Subcutaneous abdominal adipose tissue (tissue), 5 donors: ENCODE measurements around the gene ANKS1A.

Experiments
- H3K27ac ChIP-seq: one replicate; pipeline ENCODE4 v1.7.0; 2013; ENCODE audit warnings: low read depth, mild to moderate bottlenecking, inconsistent platforms, low read length, moderate library complexity
- H3K27me3 ChIP-seq, 5 donors: one replicate each; pipeline ENCODE4 v1.7.0; 2013; ENCODE audit warnings: low read length in 5 of 5, inconsistent platforms in 1 of 5; ENCODE audit not compliant: control insufficient read depth in 5 of 5, insufficient read depth in 4 of 5
- H3K36me3 ChIP-seq, 5 donors: one replicate each; pipeline ENCODE4 v1.7.0; 2013; ENCODE audit warnings: low read length in 5 of 5; ENCODE audit not compliant: control insufficient read depth in 5 of 5, insufficient read depth in 5 of 5
- H3K4me1 ChIP-seq, 5 donors: one replicate each; pipeline ENCODE4 v1.7.0; 2013; ENCODE audit warnings: low read length in 5 of 5, mild to moderate bottlenecking in 3 of 5, moderate library complexity in 1 of 5; ENCODE audit not compliant: control insufficient read depth in 5 of 5, insufficient read depth in 5 of 5
- H3K4me3 ChIP-seq, 5 donors: one replicate each; pipeline ENCODE4 v1.7.0; 2013; ENCODE audit warnings: low read length in 5 of 5, low read depth in 1 of 5
- H3K9ac ChIP-seq, 5 donors: one replicate each; pipeline ENCODE4 v1.7.0; 2013; ENCODE audit warnings: low read length in 5 of 5, mild to moderate bottlenecking in 4 of 5, moderate library complexity in 3 of 5
- H3K9me3 ChIP-seq, 5 donors: one replicate each; pipeline ENCODE4 v1.7.0; 2013; ENCODE audit warnings: low read length in 5 of 5; ENCODE audit not compliant: control insufficient read depth in 5 of 5
- donor health status: healthy.
- donor health status: healthy.
- donor health status: healthy.
- donor health status: healthy.
- donor health status: healthy.

The ANKS1A gene

DNA sequence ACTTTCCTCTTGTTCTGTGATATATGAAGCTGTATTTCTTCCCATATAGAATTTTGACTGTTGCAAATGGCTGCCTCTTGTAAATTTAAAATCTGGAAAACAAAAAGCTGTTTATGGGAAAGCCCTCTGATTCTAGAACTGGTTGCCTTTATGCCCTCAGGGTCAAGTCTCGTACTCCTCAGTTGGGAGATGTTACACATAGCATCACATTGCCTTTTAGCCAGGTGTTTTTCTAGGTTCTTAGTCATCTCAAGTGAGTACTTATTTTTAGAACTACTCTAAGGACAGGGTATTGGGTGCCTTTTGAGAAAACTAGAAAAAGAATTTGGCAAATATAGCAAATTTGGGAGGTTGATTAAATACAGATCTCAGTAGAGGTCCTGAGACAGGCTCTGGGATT lies 58.5 kb downstream of the ANKS1A start:
- no peaks in the 10 kb centered on the region for H3K9me3 ChIP-seq
- no peak overlapping the region for H3K4me3 ChIP-seq
- H3K9ac ChIP-seq: no peak overlapping the region
- no peaks in the 10 kb centered on the region for H3K27me3 ChIP-seq
- no peaks in the 10 kb centered on the region for H3K36me3 ChIP-seq
- no peaks in the 10 kb centered on the region for H3K4me1 ChIP-seq
- no peak overlapping the region for H3K27ac ChIP-seq

GRCh38 chr6:34949636-34950035 lies 60.6 kb downstream of the ANKS1A start:
- no peak overlapping the region for H3K9ac ChIP-seq
- peaks cover 0 to 15% (median 9%) of the 10 kb centered on the region in 5 donors for H3K4me1 ChIP-seq
- H3K4me3 ChIP-seq: no peak overlapping the region
- no peak overlapping the region for H3K27ac ChIP-seq
- no peaks in the 10 kb centered on the region for H3K9me3 ChIP-seq
- no peaks in the 10 kb centered on the region for H3K27me3 ChIP-seq
- H3K36me3 ChIP-seq: no peaks in the 10 kb centered on the region

DNA sequence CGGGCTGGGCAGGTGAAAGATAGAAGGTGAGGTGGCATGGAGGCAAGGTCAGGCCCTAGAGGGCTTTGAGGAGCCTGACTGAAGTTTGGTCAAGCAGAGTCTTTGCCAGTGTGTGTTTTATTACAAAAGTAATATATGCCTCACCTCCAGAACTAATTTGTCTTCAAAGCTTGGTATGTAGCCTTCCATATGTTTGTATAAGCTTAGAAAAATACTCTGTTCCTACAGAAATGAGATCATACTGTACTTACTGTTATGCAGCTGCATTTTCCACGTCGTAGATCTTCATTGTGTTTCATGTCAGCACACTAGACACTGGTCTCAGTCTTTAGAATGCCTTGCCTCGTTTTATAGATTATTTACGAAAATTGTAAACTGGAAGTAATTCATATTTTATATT lies 61.8 kb downstream of the ANKS1A start:
- H3K9ac ChIP-seq: no peak overlapping the region
- no peaks in the 10 kb centered on the region for H3K36me3 ChIP-seq

DNA sequence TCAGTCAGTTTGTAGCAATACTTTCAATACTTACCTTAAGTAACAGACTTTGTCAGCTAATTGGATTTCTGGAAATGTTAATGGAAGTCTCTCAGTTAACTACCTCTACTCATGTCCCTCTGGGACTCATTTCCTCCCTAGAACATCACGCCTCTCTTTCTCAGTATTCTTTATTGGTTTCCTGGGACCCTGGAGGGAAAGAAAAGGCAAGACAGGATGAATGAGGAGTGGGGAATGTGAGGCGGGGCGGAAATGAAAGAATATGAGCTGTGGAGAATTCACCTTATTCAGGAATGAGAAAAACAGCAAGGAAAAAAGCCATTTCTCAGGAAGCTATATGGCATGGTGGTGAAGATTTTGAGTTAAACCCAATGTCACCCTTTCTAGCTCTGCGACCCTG lies 62.7 kb downstream of the ANKS1A start:
- no peak overlapping the region for H3K4me3 ChIP-seq
- H3K36me3 ChIP-seq: no peaks in the 10 kb centered on the region
- H3K27me3 ChIP-seq: no peaks in the 10 kb centered on the region
- H3K9ac ChIP-seq: no peak overlapping the region
- no peaks in the 10 kb centered on the region for H3K9me3 ChIP-seq
- peaks cover 0 to 19% (median 10%) of the 10 kb centered on the region in 5 donors for H3K4me1 ChIP-seq
- no peak overlapping the region for H3K27ac ChIP-seq

More for the DNA sequence above, 61.8 kb downstream of the ANKS1A start:
- Histone ChIP-seq H3K27ac (no peak overlapping the region), H3K4me3 (no peak overlapping the region), H3K9me3 (no peaks in the 10 kb centered on the region), H3K27me3 (no peaks in the 10 kb centered on the region), H3K4me1 (peaks cover 0 to 15% (median 9%) of the 10 kb centered on the region in 5 donors)

- Histone ChIP-seq H3K27me3 (no peaks in the 10 kb centered on the region), H3K36me3 (no peaks in the 10 kb centered on the region), H3K4me1 (peaks cover 0 to 35% (median 16%) of the 10 kb centered on the region in 5 donors), H3K27ac (no peak overlapping the region), H3K9me3 (no peaks in the 10 kb centered on the region), H3K4me3 (no peak overlapping the region), H3K9ac (no peak overlapping the region)
Measured at GRCh38 chr6:34953061-34954025, 64.3 kb downstream of the ANKS1A start.

GRCh38 chr6:34955442-34955841 lies 66.4 kb downstream of the ANKS1A start:
- Histone ChIP-seq H3K9me3 (no peaks in the 10 kb centered on the region), H3K9ac (no peak overlapping the region), H3K36me3 (no peaks in the 10 kb centered on the region), H3K4me1 (peaks cover 0 to 55% (median 34%) of the 10 kb centered on the region in 5 donors), H3K27ac (no peak overlapping the region), H3K27me3 (no peaks in the 10 kb centered on the region), H3K4me3 (no peak overlapping the region)

DNA sequence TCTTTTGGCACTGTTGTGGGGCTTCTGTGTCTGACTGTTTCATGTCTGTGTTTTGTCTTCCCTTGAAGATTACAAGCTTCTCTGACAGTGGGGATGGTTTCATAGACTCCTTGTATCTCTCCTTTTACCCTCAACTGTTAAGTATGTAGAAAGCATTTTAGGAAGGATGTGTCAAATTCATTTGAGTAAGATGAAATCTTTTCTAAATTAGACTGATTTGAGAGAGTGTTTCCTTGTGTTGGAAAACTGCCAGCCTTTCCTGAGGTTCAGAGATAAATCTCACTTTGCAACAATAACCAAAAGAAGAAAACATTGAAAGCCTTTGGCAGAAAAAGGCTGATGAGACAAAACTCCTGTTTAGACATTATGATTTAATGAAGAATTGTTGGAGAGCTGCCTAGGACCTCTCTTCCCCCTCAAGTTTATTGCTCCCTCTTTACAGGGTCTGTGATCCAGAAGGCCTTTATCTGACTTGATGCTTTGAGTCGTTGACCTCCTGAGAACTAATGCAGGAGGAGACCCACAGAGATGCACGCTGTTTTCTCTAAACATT lies 68.3 kb downstream of the ANKS1A start:
- H3K27ac ChIP-seq: no peak overlapping the region
- H3K9ac ChIP-seq: peak overlapping the region in 1 of 5 donors; percentile 48
- no peaks in the 10 kb centered on the region for H3K9me3 ChIP-seq
- no peaks in the 10 kb centered on the region for H3K27me3 ChIP-seq
- peaks cover 0 to 72% (median 42%) of the 10 kb centered on the region in 5 donors for H3K4me1 ChIP-seq
- no peaks in the 10 kb centered on the region for H3K36me3 ChIP-seq
- H3K4me3 ChIP-seq: no peak overlapping the region

DNA sequence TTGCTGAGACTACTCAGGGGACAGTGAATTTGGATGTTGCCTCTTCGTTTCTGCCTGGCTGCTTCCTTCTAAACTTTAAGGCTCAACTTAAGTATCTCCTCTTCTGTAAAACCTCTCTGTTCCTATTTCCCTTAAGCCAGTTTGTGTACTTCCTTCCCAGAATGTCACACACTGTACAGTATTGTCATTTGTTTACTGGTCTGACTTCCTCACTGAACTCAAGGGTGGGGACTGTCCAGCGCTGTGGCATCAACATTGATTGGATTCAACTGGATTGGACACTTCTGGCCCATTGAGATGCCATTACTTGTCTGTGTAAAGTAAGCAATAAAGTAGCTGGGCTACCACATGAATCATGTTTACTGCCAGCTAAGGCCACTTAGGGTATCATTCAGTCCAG lies 69.7 kb downstream of the ANKS1A start:
- Histone ChIP-seq H3K27me3 (no peaks in the 10 kb centered on the region), H3K9me3 (no peaks in the 10 kb centered on the region), H3K27ac (no peak overlapping the region), H3K9ac (no peak overlapping the region), H3K4me1 (peaks cover 0 to 63% (median 33%) of the 10 kb centered on the region in 5 donors), H3K4me3 (no peak overlapping the region), H3K36me3 (no peaks in the 10 kb centered on the region)

- Histone ChIP-seq H3K27me3 (no peaks in the 10 kb centered on the region), H3K9me3 (no peaks in the 10 kb centered on the region), H3K9ac (no peak overlapping the region), H3K4me1 (peaks cover under 1 to 61% (median 36%) of the 10 kb centered on the region in 5 donors), H3K4me3 (no peak overlapping the region), H3K36me3 (no peaks in the 10 kb centered on the region), H3K27ac (no peak overlapping the region)
Measured at GRCh38 chr6:34959224-34959623, 70.2 kb downstream of the ANKS1A start.

DNA sequence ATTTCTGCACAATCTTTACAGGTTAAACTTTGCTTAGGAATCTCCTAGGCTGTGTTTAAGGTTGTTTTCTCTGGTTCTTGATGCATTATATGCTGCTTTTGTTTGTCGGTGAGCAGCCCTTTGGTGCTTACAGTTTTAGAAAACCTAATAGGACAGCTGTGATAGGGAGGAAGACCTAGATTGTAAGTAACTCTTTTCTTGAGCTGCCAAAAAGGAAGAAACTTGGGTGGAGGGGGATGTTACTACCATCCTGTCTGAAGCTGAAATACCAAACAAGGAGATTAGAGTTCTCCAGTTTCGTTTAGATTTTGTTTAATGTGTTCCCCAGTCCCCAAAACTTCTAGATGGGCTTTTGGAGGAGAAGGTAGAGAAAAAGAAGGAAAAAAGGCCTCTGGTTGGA lies 72.0 kb downstream of the ANKS1A start:
- peak overlapping the region; percentile 52 for H3K27ac ChIP-seq
- no peaks in the 10 kb centered on the region for H3K27me3 ChIP-seq
- peaks cover 3 to 68% (median 46%) of the 10 kb centered on the region in 5 donors for H3K4me1 ChIP-seq
- H3K36me3 ChIP-seq: no peaks in the 10 kb centered on the region
- H3K4me3 ChIP-seq: no peak overlapping the region
- H3K9me3 ChIP-seq: no peaks in the 10 kb centered on the region
- no peak overlapping the region for H3K9ac ChIP-seq
